GM06990 (cell line): ENCODE measurements around the gene IFNE.
"Not testable (repeated sequence)": the region's sequence is repeated elsewhere in the genome, so short reads cannot be mapped to it uniquely, and the experiment has no call there.

Experiments used
- DNase-seq: peaks from one replicate; pipeline ENCODE4 v3.0.0-alpha.2; 2011; ENCODE audit not compliant: insufficient read length; ENCODE audit errors: extremely low read depth
- H3K27me3 ChIP-seq: replicated peaks from 2 replicates; pipeline ENCODE4 v1.6.0; 2011; ENCODE audit warnings: low read length; ENCODE audit not compliant: control insufficient read depth, insufficient read depth
- H3K36me3 ChIP-seq: 2 replicates; pipeline ENCODE4 v1.5.1; 2011; ENCODE audit warnings: low read length; ENCODE audit not compliant: control insufficient read depth, insufficient read depth
- H3K4me3 ChIP-seq: replicated peaks from 2 replicates; pipeline ENCODE4 v1.5.1; 2011; ENCODE audit warnings: low read depth, mild to moderate bottlenecking, control low read depth, low read length
- TF ChIP-seq, protein P1 (sequence below): IDR thresholded peaks from 2 replicates; pipeline ENCODE4 v1.5.1; 2011; ENCODE audit warnings: low read length, control low read depth, mild to moderate bottlenecking, inconsistent platforms; ENCODE audit not compliant: insufficient read depth, poor library complexity, severe bottlenecking

Gene IFNE

DNA sequence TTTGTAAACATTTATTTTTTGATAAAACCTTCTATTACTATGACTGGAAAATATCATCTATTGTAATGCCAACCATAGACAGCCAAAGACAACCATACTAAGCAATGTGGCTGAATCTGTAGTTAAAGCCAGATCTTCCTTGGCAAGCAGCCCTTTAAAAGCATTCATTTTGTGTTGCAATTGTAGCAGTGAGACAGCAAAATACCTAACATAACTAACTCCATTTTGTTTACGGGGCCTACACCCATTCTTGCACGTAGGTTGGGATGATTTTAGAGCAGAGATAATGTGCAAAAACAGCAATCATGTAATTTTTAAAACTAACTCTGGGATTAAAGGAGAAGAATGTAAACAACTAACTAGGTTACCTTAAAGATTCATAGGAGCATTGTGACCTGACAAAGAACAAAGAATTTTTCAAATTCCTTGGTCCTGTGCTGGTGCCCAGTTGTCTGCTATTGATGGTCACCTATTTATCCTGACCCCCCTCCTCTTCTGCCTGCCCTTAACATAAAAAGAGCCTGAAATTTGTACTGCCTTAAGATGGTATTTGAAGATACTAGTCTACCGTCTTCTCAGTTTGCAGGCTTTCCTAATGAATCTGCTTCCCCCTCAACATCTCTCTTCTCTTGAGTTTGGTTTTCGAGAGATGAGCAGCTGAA is 31.2 kb downstream of the IFNE start:
- DNase-seq = no peak
- H3K36me3 ChIP-seq = no peaks in the 10 kb centered on the region
- TF ChIP-seq, protein P1, sequence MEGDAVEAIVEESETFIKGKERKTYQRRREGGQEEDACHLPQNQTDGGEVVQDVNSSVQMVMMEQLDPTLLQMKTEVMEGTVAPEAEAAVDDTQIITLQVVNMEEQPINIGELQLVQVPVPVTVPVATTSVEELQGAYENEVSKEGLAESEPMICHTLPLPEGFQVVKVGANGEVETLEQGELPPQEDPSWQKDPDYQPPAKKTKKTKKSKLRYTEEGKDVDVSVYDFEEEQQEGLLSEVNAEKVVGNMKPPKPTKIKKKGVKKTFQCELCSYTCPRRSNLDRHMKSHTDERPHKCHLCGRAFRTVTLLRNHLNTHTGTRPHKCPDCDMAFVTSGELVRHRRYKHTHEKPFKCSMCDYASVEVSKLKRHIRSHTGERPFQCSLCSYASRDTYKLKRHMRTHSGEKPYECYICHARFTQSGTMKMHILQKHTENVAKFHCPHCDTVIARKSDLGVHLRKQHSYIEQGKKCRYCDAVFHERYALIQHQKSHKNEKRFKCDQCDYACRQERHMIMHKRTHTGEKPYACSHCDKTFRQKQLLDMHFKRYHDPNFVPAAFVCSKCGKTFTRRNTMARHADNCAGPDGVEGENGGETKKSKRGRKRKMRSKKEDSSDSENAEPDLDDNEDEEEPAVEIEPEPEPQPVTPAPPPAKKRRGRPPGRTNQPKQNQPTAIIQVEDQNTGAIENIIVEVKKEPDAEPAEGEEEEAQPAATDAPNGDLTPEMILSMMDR = no peak
- H3K4me3 ChIP-seq = no peak overlapping the region
- no peaks in the 10 kb centered on the region; the same call in 1 of the 2 replicates for H3K27me3 ChIP-seq

DNA sequence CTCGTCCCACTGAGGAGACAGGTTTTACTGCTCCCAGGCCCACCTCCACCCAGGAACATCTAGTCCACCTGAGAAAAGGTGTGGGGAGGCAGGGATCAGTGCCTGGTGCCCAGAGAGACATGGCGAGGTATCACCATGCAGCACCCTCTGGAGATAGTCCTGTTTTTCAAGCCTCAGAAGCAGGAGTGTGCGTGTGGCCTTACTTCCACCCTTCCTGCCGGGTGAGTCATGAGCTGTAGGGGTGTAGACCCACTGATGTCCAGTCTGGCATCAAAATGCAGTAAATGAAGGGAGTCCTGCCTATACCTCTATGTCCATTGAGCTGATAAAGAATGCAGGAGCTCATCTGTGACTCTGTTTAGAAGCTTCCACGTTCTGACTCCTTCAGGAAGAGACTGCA is 32.8 kb downstream of the IFNE start:
- DNase-seq, H3K27me3 ChIP-seq, H3K4me3 ChIP-seq, H3K36me3 ChIP-seq: not testable (repeated sequence)

DNA sequence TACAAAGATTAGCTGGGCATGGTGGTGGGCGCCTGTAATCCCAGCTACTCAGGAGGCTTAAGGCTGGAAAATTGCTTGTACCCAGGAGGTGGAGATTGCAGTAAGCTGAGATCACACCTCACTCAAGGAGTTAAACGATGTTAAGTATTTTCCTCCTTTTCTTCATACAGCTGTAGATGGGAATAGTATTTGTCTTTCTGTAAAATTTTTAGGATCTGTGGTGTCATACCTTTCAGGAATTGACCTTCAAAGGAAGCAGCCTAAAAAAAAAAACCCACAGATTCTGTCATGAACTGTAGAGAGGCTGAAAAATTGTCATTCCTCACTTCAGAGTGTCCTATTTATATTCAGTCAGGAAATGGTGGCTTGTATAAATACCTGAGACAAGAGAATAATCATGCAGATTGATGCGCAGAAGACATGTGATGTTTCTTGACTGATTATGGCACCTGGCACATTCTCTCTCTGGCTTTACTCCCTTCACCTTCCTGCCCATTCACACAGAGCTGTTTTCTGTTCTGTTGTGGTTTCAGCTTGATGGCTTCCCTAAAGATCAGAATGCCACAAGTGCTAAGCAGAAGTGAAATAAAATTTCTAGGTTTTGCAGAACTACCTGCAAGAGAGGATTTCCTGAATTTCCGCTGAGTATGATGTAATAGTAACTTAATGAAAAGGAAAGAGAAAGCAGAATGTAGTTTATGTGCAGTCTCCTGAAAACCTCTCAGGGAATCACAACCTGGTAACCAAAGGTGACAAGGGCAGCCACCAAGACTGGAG is 38.1 kb downstream of the IFNE start:
- H3K27me3 ChIP-seq = no peaks in the 10 kb centered on the region; the same call in 1 of the 2 replicates
- no peak overlapping the region for H3K4me3 ChIP-seq
- H3K36me3 ChIP-seq = no peaks in the 10 kb centered on the region
- DNase-seq = peak; percentile 56
- TF ChIP-seq, protein P1 = no peak

DNA sequence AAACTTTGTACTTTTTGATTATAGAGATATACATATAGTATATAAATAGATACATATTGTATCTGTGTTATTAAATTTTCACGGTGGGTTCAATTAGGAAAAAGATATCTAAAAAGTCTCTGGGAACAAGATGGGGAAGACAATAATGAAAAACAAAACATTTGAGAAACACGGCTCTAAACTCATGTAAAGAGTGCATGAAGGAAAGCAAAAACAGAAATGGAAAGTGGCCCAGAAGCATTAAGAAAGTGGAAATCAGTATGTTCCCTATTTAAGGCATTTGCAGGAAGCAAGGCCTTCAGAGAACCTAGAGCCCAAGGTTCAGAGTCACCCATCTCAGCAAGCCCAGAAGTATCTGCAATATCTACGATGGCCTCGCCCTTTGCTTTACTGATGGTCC is 42.0 kb downstream of the IFNE start, which contains the start of gene IFNA1:
Gene IFNA1, plus strand, starts transcription at position 301 of the 400 bp plus-strand sequence. Its CDS starts 69 bp downstream, at position 370.
- no peaks in the 10 kb centered on the region for H3K27me3 ChIP-seq
- DNase-seq = no peak
- H3K4me3 ChIP-seq = no peak within 1 kb of the TSS
- no peaks in the 10 kb centered on the region for H3K36me3 ChIP-seq
- TF ChIP-seq, protein P1 = no peak

DNA sequence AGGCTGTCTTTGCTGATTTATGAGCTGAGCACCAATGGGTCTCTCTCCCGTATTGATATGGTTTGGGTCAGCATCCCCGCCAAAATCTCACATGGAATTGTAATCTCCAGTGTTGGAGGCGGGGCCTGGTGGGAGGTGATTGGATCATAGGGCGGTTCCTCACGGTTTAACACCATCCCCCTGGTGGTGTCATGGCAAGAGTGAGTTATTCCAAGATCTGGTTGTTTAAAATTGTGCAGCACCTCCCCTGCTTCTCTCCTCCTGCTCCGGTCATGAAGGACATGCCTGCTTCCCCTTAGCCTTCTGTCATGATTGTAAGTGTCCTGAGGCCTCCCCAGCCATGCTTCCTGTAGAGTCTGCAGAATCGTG is 47.1 kb downstream of the IFNE start:
- not testable (repeated sequence) for DNase-seq, H3K27me3 ChIP-seq, H3K36me3 ChIP-seq, H3K4me3 ChIP-seq

DNA sequence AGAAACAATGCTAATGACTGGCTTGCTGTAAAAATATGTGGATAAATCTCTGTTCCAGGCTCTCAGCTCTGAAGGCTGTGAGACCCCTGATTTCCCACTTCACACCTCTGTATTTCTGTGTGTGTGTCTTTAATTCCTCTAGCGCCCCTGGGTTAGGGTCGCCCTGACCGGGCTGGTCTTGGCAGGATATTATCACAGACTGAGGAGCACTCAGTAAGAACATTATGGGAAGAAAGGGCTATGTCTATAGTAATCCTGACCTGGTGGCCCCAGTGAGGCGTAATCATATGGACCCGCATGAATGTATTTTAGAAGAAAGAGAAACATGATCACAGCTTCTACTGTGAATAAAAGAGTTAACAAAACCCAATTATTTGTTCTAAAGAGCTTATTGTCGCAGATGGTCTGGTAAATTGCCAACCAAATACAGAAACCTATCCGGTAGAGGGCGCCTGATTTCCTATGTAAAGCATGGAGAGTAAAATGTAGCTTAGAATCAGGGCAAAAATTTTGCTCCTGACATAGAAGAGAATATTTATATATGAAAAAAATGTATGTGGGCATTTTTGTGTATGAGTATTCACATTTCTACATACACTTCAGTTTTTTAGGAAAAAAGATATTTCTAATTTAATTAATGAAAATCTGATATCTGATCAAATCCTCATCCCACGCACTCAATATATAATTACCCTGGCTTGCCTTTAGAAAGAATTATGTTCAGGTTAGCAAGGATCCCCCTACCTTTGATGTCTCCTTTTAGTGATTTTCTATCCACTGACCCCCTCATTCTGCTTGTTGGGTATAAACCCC is 47.7 kb downstream of the IFNE start:
- no peak overlapping the region for H3K4me3 ChIP-seq
- H3K36me3 ChIP-seq = no peaks in the 10 kb centered on the region
- no peaks in the 10 kb centered on the region for H3K27me3 ChIP-seq
- TF ChIP-seq, protein P1 = peak; percentile 70
- DNase-seq = no peak
